IPS-11a (cell line): ENCODE results near the gene TJP3.
A peak's percentile ranks its signal among the peaks of the same experiment; 100 is the strongest.

ENCODE experiments used
- H3K4me3 ChIP-seq: one replicate; pipeline ENCODE4 v1.5.1; 2013; ENCODE audit warnings: low read depth, low read length, control low read depth

Gene TJP3

GRCh38 chr19:3670796-3671679, 37.1 kb upstream of the TJP3 start:
- H3K4me3 ChIP-seq = no peak overlapping the region

- no peak overlapping the region for H3K4me3 ChIP-seq
These were observed 36.3 kb upstream of the TJP3 start for GRCh38 chr19:3671680-3672574.

- H3K4me3 ChIP-seq = no peak overlapping the region
These were observed 35.6 kb upstream of the TJP3 start for GRCh38 chr19:3672575-3672948.

- no peak overlapping the region for H3K4me3 ChIP-seq
These were observed 35.2 kb upstream of the TJP3 start for GRCh38 chr19:3672993-3673392.

GRCh38 chr19:3673506-3674439, 34.4 kb upstream of the TJP3 start:
- H3K4me3 ChIP-seq = no peak overlapping the region

- no peak overlapping the region for H3K4me3 ChIP-seq
These were observed 33.2 kb upstream of the TJP3 start for GRCh38 chr19:3674784-3675543.

GRCh38 chr19:3678188-3678587, 30.0 kb upstream of the TJP3 start:
- H3K4me3 ChIP-seq = no peak overlapping the region

GRCh38 chr19:3679138-3679537, 29.0 kb upstream of the TJP3 start:
- no peak overlapping the region for H3K4me3 ChIP-seq

- H3K4me3 ChIP-seq = no peak overlapping the region
These were observed 28.6 kb upstream of the TJP3 start for GRCh38 chr19:3679581-3679980.

GRCh38 chr19:3680939-3681338, 27.2 kb upstream of the TJP3 start:
- no peak overlapping the region for H3K4me3 ChIP-seq

GRCh38 chr19:3682286-3682685, 25.9 kb upstream of the TJP3 start:
- H3K4me3 ChIP-seq = no peak overlapping the region

- H3K4me3 ChIP-seq = no peak overlapping the region
These were observed 25.3 kb upstream of the TJP3 start for GRCh38 chr19:3682741-3683404.

GRCh38 chr19:3683405-3684053, 24.7 kb upstream of the TJP3 start:
- no peak overlapping the region for H3K4me3 ChIP-seq

- H3K4me3 ChIP-seq = no peak overlapping the region
These were observed 23.9 kb upstream of the TJP3 start for GRCh38 chr19:3684054-3684816.

GRCh38 chr19:3684817-3685410, 23.3 kb upstream of the TJP3 start:
- no peak overlapping the region for H3K4me3 ChIP-seq

- no peak overlapping the region for H3K4me3 ChIP-seq
These were observed 20.8 kb upstream of the TJP3 start for GRCh38 chr19:3687393-3687773.

- H3K4me3 ChIP-seq = peak overlapping the region; percentile 0
These were observed 20.1 kb upstream of the TJP3 start for GRCh38 chr19:3687774-3688706.
